Kidney (tissue), 22 donors: Measurements from ENCODE around the gene INAFM2. TPM values are rescaled to one million over a fixed set of nuclear protein-coding genes. Genes with fewer than 3 reads are reported as not detected.
A peak's percentile ranks its signal among the peaks of the same experiment; 100 is the strongest.

Experiments used
- DNase-seq, 5 donors: peaks; one replicate each; pipeline ENCODE4 v3.0.0-alpha.2; 2013 to 2020
- FAIRE-seq: peaks from 2 replicates; lab custom pipeline; 2012; peaks lifted over from hg19 to GRCh38; lab: Jason Lieb, UNC
- H3K27ac ChIP-seq, 2 donors: one replicate each; pipeline ENCODE4 v1.7.0; 2013; ENCODE audit warnings: low read depth in 2 of 2, low read length in 2 of 2, inconsistent platforms in 1 of 2
- H3K27me3 ChIP-seq: one replicate; pipeline ENCODE4 v1.7.1; 2013; ENCODE audit warnings: low read length, inconsistent platforms; ENCODE audit not compliant: control insufficient read depth, insufficient read depth
- H3K36me3 ChIP-seq, 3 donors: one replicate each; pipeline versions ENCODE4 v1.7.0 to v1.7.1; 2013; ENCODE audit warnings: low read length in 3 of 3, control low read depth in 1 of 3, inconsistent platforms in 1 of 3; ENCODE audit not compliant: insufficient read depth in 3 of 3, control insufficient read depth in 2 of 3
- H3K4me1 ChIP-seq, 3 donors: one replicate each; pipeline versions ENCODE4 v1.7.0 to v1.7.1; 2013; ENCODE audit warnings: low read length in 3 of 3, inconsistent platforms in 1 of 3, low read depth in 1 of 3; ENCODE audit not compliant: control insufficient read depth in 2 of 3, insufficient read depth in 2 of 3
- H3K4me3 ChIP-seq, 3 donors: one replicate each; pipeline versions ENCODE4 v1.7.0 to v1.8.1; 2013; ENCODE audit warnings: low read length in 3 of 3, control low read depth in 1 of 3, inconsistent platforms in 1 of 3
- H3K9ac ChIP-seq, 3 donors: one replicate each; pipeline versions ENCODE4 v1.7.0 to v1.7.1; 2013; ENCODE audit warnings: low read length in 3 of 3, control low read depth in 1 of 3, inconsistent platforms in 1 of 3
- H3K9me3 ChIP-seq, 3 donors: one replicate each; pipeline versions ENCODE4 v1.7.0 to v1.7.1; 2013; ENCODE audit warnings: low read length in 3 of 3, control low read depth in 1 of 3, inconsistent platforms in 1 of 3; ENCODE audit not compliant: control insufficient read depth in 2 of 3, insufficient read depth in 1 of 3
- CTCF ChIP-seq: IDR thresholded peaks from 3 replicates; pipeline ENCODE4 v1.5.1; 2012; ENCODE audit warnings: mild to moderate bottlenecking, moderate library complexity, borderline replicate concordance; ENCODE audit not compliant: insufficient read depth; ENCODE audit errors: extremely low read depth
- intact Hi-C: fragments of 100-400 bp; cut with DNase I; formaldehyde crosslinking; loops from one replicate; pipeline ENCODE4 v1.11.1; 2022
- long read RNA-seq, 10 donors: library from polyadenylated mRNA in 1 of 10; unstranded in 1 of 10; transcript quantifications; one replicate each; pipeline ENCODE4 v2.0.0 and lab custom pipeline, GENCODE V29; 2021 to 2026
- polyA plus RNA-seq: library from polyadenylated mRNA; stranded (reverse); fragments of 350-450 nt; fragmentation: Illumina TruSeq; extraction: RNeasy Lipid Tissue Mini Kit (QIAGEN cat#74804); gene quantifications from one replicate; pipeline ENCODE4 v1.2.3, GENCODE V29; 2014; ENCODE audit warnings: low read depth, low replicate concordance; ENCODE audit not compliant: insufficient read depth
- total RNA-seq: library from RNA; stranded (reverse); fragmentation: NEBNext Ultra II Directional; extraction: Animal tissue kit (Norgen Biotek cat#: 25700); gene quantifications from one replicate; pipeline ENCODE4 v1.2.1, GENCODE V29; 2021
- donor health status: control.
- donor health status: control.
- donor health status: control.
- donor health status: control.
- donor health status: control.
- donor health status: DM: yes; HTN: yes; CAD: no.
- donor health status: Normal renal cell carcinoma (clear cell type).

INAFM2 gene
- 21.6 TPM for total RNA-seq
- 14.7 TPM for polyA plus RNA-seq
- long read RNA-seq, donor 1, transcript INAFM2-202 (1 exons, 3,052 nt), result major isoform, 7 of 7 reads
- long read RNA-seq, donor 1, partial matches to known transcripts, result 0 of 7 reads
- long read RNA-seq, donor 1, other reads (novel, unspliced or antisense), result 0 of 7 reads
- long read RNA-seq, donor 2, transcript INAFM2-202 (1 exons, 3,052 nt), result major isoform, 8 of 8 reads
- long read RNA-seq, donor 2, partial matches to known transcripts, result 0 of 8 reads
- long read RNA-seq, donor 2, other reads (novel, unspliced or antisense), result 0 of 8 reads
- long read RNA-seq, donor 3, transcript INAFM2-202 (1 exons, 3,052 nt), result major isoform, 6 of 6 reads
- long read RNA-seq, donor 3, partial matches to known transcripts, result 0 of 6 reads
- long read RNA-seq, donor 3, other reads (novel, unspliced or antisense), result 0 of 6 reads
- long read RNA-seq, donor 4, transcript INAFM2-202 (1 exons, 3,052 nt), result major isoform, 5 of 5 reads
- long read RNA-seq, donor 4, partial matches to known transcripts, result 0 of 5 reads
- long read RNA-seq, donor 4, other reads (novel, unspliced or antisense), result 0 of 5 reads
- long read RNA-seq, donor 5, result 0 reads
- long read RNA-seq, donor 6, partial matches to known transcripts, result 0 of 4 reads
- long read RNA-seq, donor 6, other reads (novel, unspliced or antisense), result 0 of 4 reads
- long read RNA-seq, donor 7, transcript INAFM2-202 (1 exons, 3,052 nt), result major isoform, 29 of 31 reads
- long read RNA-seq, donor 7, partial matches to known transcripts, result 0 of 31 reads
- long read RNA-seq, donor 7, other reads (novel, unspliced or antisense), result 0 of 31 reads
- long read RNA-seq, donor 8, transcript INAFM2-202 (1 exons, 3,052 nt), result major isoform, 6 of 6 reads
- long read RNA-seq, donor 8, partial matches to known transcripts, result 0 of 6 reads
- long read RNA-seq, donor 8, other reads (novel, unspliced or antisense), result 0 of 6 reads
- long read RNA-seq, donor 9, transcript INAFM2-202 (1 exons, 3,052 nt), result major isoform, 7 of 7 reads
- long read RNA-seq, donor 9, partial matches to known transcripts, result 0 of 7 reads
- long read RNA-seq, donor 9, other reads (novel, unspliced or antisense), result 0 of 7 reads
- long read RNA-seq, donor 10, transcript INAFM2-202 (1 exons, 3,052 nt), result major isoform, 9 of 10 reads
- long read RNA-seq, donor 10, partial matches to known transcripts, result 0 of 10 reads
- long read RNA-seq, donor 10, other reads (novel, unspliced or antisense), result 0 of 10 reads

- DNase-seq, result peak; percentile 96 to 99 (median 97)
- H3K9ac ChIP-seq, result peak within 1 kb of the TSS in 2 of 3 donors; percentile 16 to 41
- peak within 1 kb of the TSS in 2 of 3 donors; percentile 44 to 50 for H3K4me3 ChIP-seq
- H3K27ac ChIP-seq, result peak within 1 kb of the TSS in 1 of 2 donors; percentile 24
- FAIRE-seq, result no peak
- H3K4me1 ChIP-seq, result peaks cover 0 to 10% (median 0%) of the 10 kb centered on the region in 3 donors
- H3K9me3 ChIP-seq, result no peaks in the 10 kb centered on the region
- no peaks in the 10 kb centered on the region for H3K27me3 ChIP-seq
- intact Hi-C loops, result no loop called here
- H3K36me3 ChIP-seq, result no peaks in the 10 kb centered on the region
- peak; percentile 41 for TF ChIP-seq CTCF
Measured at GRCh38 chr15:40323239-40323952, at the start of gene INAFM2. INAFM2 (plus strand) TSS chr15:40323692; CDS start chr15:40324056, 364 bp downstream.

- Histone ChIP-seq H3K27ac (no peak overlapping the region), H3K36me3 (no peaks in the 10 kb centered on the region), H3K4me3 (no peak overlapping the region), H3K9me3 (no peaks in the 10 kb centered on the region), H3K9ac (peak overlapping the region in 1 of 3 donors; percentile 29), H3K27me3 (peaks cover 2% of the 10 kb centered on the region), H3K4me1 (peaks cover 0 to 2% (median 0%) of the 10 kb centered on the region in 3 donors)
- intact Hi-C loops, result loop anchor here (5.0 to 10.0 kb wide), 3 partner anchors 57 to 232 kb away; no protein-coding TSS in a partner anchor
- peak; percentile 100 for TF ChIP-seq CTCF
- DNase-seq, result peak; percentile 79 to 88 (median 82)
- no peak for FAIRE-seq
Measured at GRCh38 chr15:40274350-40275274, 48.9 kb upstream of the INAFM2 start.
